ENCODE data around the gene TAF11. TPM values are rescaled to one million over a fixed set of nuclear protein-coding genes. Genes with fewer than 3 reads are reported as not detected.
A peak's percentile ranks its signal among the peaks of the same experiment; 100 is the strongest.

Gene TAF11
- total and polyA plus RNA-seq, 2 of the 8 experiments (the other 6 are each of a cell fraction or from before 2014, with no cell fraction given) = 38.2 to 48.6 TPM

DNA sequence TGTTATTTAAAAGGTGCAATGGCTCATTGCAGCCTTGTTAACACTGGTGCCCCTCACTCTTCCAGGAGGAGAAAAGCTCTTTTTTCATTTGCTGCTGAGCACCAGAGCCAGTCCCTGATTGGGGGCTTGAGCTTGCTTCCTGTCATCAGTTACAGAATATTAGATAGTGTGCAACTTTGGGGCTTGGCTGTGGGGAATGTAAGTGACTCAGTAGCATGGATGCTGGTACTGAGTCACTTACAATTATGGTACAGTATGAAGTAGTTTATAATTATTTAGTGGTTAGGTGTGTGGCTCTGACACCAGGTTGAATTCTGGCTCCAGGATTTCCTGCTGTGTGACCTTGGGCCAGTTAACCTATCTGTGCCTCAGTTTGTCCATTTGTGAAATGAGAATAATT, 38.8 kb upstream of the TAF11 start:
- H4K20me1 ChIP-seq (replicated peaks in 1 of 2; ENCODE audit: control insufficient read depth in 1 of 2, insufficient read depth in 2 of 2, low read length in 2 of 2) = peaks cover 16 to 30% of the 10 kb centered on the region in 2 experiments
- H3K9ac ChIP-seq (replicated peaks in 1 of 4; ENCODE audit: extremely low read depth in 1 of 4, low read depth in 3 of 4, low read length in 3 of 4) = no peak overlapping the region
- H2AFZ ChIP-seq (ENCODE audit: low read length) = no peak overlapping the region
- no peaks in the 10 kb centered on the region for H3K36me3 ChIP-seq (ENCODE audit: control insufficient read depth in 2 of 4, insufficient read depth in 4 of 4, low read length in 3 of 4)
- peaks cover 0 to 13% (median 4%) of the 10 kb centered on the region in 4 experiments; a peak in 4 of 7 replicates for H3K4me1 ChIP-seq (replicated peaks in 1 of 4; ENCODE audit: control insufficient read depth in 3 of 4, insufficient read depth in 4 of 4, low read length in 3 of 4)
- no peak overlapping the region for H2BK12ac ChIP-seq (ENCODE audit: low read depth, low read length)
- peaks cover 3% of the 10 kb centered on the region; the same call in 1 of the 2 replicates for H3K23me2 ChIP-seq (ENCODE audit: low read depth, low read length)
- H3K79me1 ChIP-seq (ENCODE audit: low read depth, low read length) = no peaks in the 10 kb centered on the region; the same call in none of the 2 replicates
- H3K27ac ChIP-seq (ENCODE audit: low read depth, low read length) = no peak overlapping the region
- H3K4me3 ChIP-seq (ENCODE audit: extremely low read depth in 1 of 4, insufficient read depth in 2 of 4, low read depth in 3 of 4, low read length in 4 of 4) = no peak overlapping the region
- H3K9me3 ChIP-seq (ENCODE audit: insufficient read depth in 2 of 2, low read depth in 1 of 2, low read length in 1 of 2) = no peaks in the 10 kb centered on the region
- FAIRE-seq (no peak), DNase-seq (ENCODE audit: low read depth in 1 of 2, low spot score in 2 of 2) (no peak)
- no peak overlapping the region for H2BK5ac ChIP-seq (ENCODE audit: low read depth, low read length)
- no peak overlapping the region for H2BK120ac ChIP-seq (replicated peaks; ENCODE audit: low read depth, low read length)
- H4K91ac ChIP-seq (replicated peaks; ENCODE audit: insufficient read length, low read length) = no peak overlapping the region
- POLR2A ChIA-PET (ENCODE audit: partially characterized antibody) = interaction anchor here (1.0 kb wide), 1 partner anchor 26 kb away, joined by 4 read pairs; no protein-coding TSS in a partner anchor
- H3K56ac ChIP-seq (replicated peaks; ENCODE audit: insufficient read length, low read depth, low read length) = no peak overlapping the region
- peak overlapping the region in 1 of 2 experiments; percentile 30; a peak in 1 of 4 replicates for H3K4me2 ChIP-seq (ENCODE audit: insufficient read depth in 1 of 2, low read depth in 2 of 2, low read length in 2 of 2)
- CTCF ChIA-PET (ENCODE audit: partially characterized antibody) = interaction anchor here (0.5 to 2.0 kb wide), 4 partner anchors 8 to 207 kb away, joined by 3 to 7 read pairs (median 3); partner anchors contain the start of gene TAF11
- H2BK15ac ChIP-seq (ENCODE audit: low read length) = no peak overlapping the region
- no peak overlapping the region for H3K23ac ChIP-seq (ENCODE audit: insufficient read length)
- H2BK20ac ChIP-seq (ENCODE audit: low read length) = no peak overlapping the region
- peaks cover 0 to 20% of the 10 kb centered on the region in 2 experiments; a peak in 1 of 4 replicates for H3K79me2 ChIP-seq (ENCODE audit: control insufficient read depth in 1 of 2, insufficient read depth in 2 of 2, low read length in 2 of 2)
- no peak overlapping the region for H3K14ac ChIP-seq (ENCODE audit: insufficient read length)
- no peak overlapping the region for H3K18ac ChIP-seq (ENCODE audit: extremely low read depth, low read length)
- H4K8ac ChIP-seq (ENCODE audit: extremely low read depth, insufficient read depth, low read length) = no peak overlapping the region
- no peak overlapping the region for H3K4ac ChIP-seq (replicated peaks; ENCODE audit: insufficient read length, low read depth, low read length)
- no peak overlapping the region for H2AK5ac ChIP-seq (ENCODE audit: low read depth, low read length)
- H4K5ac ChIP-seq (ENCODE audit: insufficient read length, low read depth, low read length) = no peak overlapping the region
- H3K27me3 ChIP-seq (replicated peaks in 1 of 4; ENCODE audit: control insufficient read depth in 3 of 4, extremely low read depth in 1 of 4, insufficient read depth in 3 of 4, low read length in 3 of 4) = no peaks in the 10 kb centered on the region
